HG03439 (cell line): ENCODE measurements around the gene FOXK2.
"Not testable (repeated sequence)": the region's sequence is repeated elsewhere in the genome, so short reads cannot be mapped to it uniquely, and the experiment has no call there.

Experiments used
- ATAC-seq: cut with Tn5 transposase; IDR thresholded peaks from one replicate; pipeline ENCODE4 v1.9.1; 2021; ENCODE audit warnings: mild to moderate bottlenecking, moderate library complexity; ENCODE audit not compliant: unreplicated experiment

The FOXK2 gene

GRCh38 chr17:82494236-82495055, 25.1 kb upstream of the FOXK2 start:
- peak; percentile 43 for ATAC-seq

- ATAC-seq, result no peak
Measured at GRCh38 chr17:82495844-82496528, 23.5 kb upstream of the FOXK2 start.

- peak; percentile 59 for ATAC-seq
Measured at GRCh38 chr17:82496529-82497434, 22.8 kb upstream of the FOXK2 start.

GRCh38 chr17:82497483-82498405, 21.8 kb upstream of the FOXK2 start:
- ATAC-seq, result peak; percentile 8

GRCh38 chr17:82502207-82502606, 17.3 kb upstream of the FOXK2 start:
- no peak for ATAC-seq

- no peak for ATAC-seq
Measured at GRCh38 chr17:82503094-82503727, 16.3 kb upstream of the FOXK2 start.

GRCh38 chr17:82503728-82504308, 15.7 kb upstream of the FOXK2 start:
- no peak for ATAC-seq

- no peak for ATAC-seq
Measured at GRCh38 chr17:82505296-82505695, 14.2 kb upstream of the FOXK2 start.

GRCh38 chr17:82506402-82506801, 13.1 kb upstream of the FOXK2 start:
- ATAC-seq, result peak; percentile 90

- no peak for ATAC-seq
Measured at GRCh38 chr17:82507631-82508175, 11.8 kb upstream of the FOXK2 start.

- not testable (repeated sequence) for ATAC-seq
Measured at GRCh38 chr17:82511642-82512041, 7.9 kb upstream of the FOXK2 start.

GRCh38 chr17:82513864-82514263, 5.7 kb upstream of the FOXK2 start:
- ATAC-seq, result not testable (repeated sequence)

- no peak for ATAC-seq
Measured at GRCh38 chr17:82517230-82517865, 2.2 kb upstream of the FOXK2 start.

GRCh38 chr17:82519971-82520903, 705 bp downstream of the FOXK2 start:
- ATAC-seq, result no peak

GRCh38 chr17:82524540-82524939, 5.0 kb downstream of the FOXK2 start:
- ATAC-seq, result no peak

- no peak for ATAC-seq
Measured at GRCh38 chr17:82525712-82526111, 6.2 kb downstream of the FOXK2 start.

- no peak for ATAC-seq
Measured at GRCh38 chr17:82527898-82528297, 8.4 kb downstream of the FOXK2 start.
